ENCODE data around the gene MICAL2.

DNA sequence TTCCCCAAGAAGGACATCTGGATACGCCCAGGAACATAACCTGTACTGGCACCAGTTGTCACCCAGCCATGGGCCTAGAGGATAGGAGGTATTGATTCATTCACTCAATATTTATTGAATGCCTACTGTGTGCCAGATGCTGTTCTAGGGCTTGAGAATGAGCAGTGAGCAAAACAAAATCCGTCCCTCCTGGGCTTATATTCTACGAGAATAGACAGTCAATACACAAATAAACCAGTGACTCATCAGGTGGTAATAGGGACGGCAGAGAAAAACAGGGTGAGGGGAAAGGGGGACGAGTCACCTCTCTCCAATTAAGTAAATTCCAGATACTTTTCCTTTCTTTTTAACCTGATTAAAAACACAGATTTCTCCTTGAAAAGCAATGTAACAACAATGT lies 103.5 kb downstream of the MICAL2 start:
- TF ChIP-seq, protein P1, sequence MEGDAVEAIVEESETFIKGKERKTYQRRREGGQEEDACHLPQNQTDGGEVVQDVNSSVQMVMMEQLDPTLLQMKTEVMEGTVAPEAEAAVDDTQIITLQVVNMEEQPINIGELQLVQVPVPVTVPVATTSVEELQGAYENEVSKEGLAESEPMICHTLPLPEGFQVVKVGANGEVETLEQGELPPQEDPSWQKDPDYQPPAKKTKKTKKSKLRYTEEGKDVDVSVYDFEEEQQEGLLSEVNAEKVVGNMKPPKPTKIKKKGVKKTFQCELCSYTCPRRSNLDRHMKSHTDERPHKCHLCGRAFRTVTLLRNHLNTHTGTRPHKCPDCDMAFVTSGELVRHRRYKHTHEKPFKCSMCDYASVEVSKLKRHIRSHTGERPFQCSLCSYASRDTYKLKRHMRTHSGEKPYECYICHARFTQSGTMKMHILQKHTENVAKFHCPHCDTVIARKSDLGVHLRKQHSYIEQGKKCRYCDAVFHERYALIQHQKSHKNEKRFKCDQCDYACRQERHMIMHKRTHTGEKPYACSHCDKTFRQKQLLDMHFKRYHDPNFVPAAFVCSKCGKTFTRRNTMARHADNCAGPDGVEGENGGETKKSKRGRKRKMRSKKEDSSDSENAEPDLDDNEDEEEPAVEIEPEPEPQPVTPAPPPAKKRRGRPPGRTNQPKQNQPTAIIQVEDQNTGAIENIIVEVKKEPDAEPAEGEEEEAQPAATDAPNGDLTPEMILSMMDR (IDR thresholded peaks at IDR 0.05), result no peak
- no peak for TF ChIP-seq ZFX (IDR thresholded peaks at IDR 0.05; ENCODE audit: borderline replicate concordance)

Data from 22Rv1 (cell line).